Transverse colon (tissue), 4 donors: ENCODE measurements around the gene CIDEA. TPM values are rescaled to one million over a fixed set of nuclear protein-coding genes. Genes with fewer than 3 reads are reported as not detected.

ENCODE experiments used
- DNase-seq: peaks from one replicate; pipeline ENCODE4 v3.0.0-alpha.2; 2019
- H3K27ac ChIP-seq, 4 donors: fragments of 200-600 bp; sonication (generic); 2 replicates each; pipeline ENCODE4 v1.5.1; 2016 to 2018; ENCODE audit warnings: inconsistent platforms in 4 of 4
- H3K27me3 ChIP-seq: fragments of 200-600 bp; sonication (generic); 2 replicates; pipeline ENCODE4 v1.5.1; 2017; ENCODE audit warnings: inconsistent platforms
- H3K36me3 ChIP-seq, 4 donors: fragments of 200-600 bp; sonication (generic); 2 replicates each; pipeline ENCODE4 v1.5.1; 2017 to 2019; ENCODE audit warnings: inconsistent platforms in 4 of 4
- H3K4me1 ChIP-seq, 4 donors: fragments of 200-600 bp; sonication (generic); 2 replicates each; pipeline ENCODE4 v1.5.1; 2017 to 2020; ENCODE audit warnings: inconsistent platforms in 4 of 4
- H3K4me3 ChIP-seq, 4 donors: fragments of 200-600 bp; sonication (generic); 1 replicate in 1 of 4; 2 replicates in 3 of 4; pipeline versions ENCODE4 v1.5.1 to v1.6.1; 2017 to 2019; ENCODE audit warnings: inconsistent platforms in 4 of 4
- H3K9me3 ChIP-seq, 2 donors: fragments of 200-600 bp; sonication (generic); 2 replicates each; pipeline ENCODE4 v1.5.1; 2017 to 2019; ENCODE audit warnings: inconsistent platforms in 2 of 2
- CTCF ChIP-seq, 5 experiments: fragments of 200-600 bp in 3 of 5; fragments of 450-650 bp in 2 of 5; sonication (generic) in 3 of 5; IDR thresholded peaks; 1 replicate in 2 of 5; 2 replicates in 3 of 5; pipeline ENCODE4 v1.5.1; 2016 to 2017; ENCODE audit warnings: antibody characterized with exemption in 5 of 5, inconsistent platforms in 3 of 5, mild to moderate bottlenecking in 2 of 5, moderate library complexity in 1 of 5
- EP300 ChIP-seq: sonication (generic); formaldehyde crosslinking; IDR thresholded peaks from one replicate; pipeline ENCODE4 v1.6.1; 2017; ENCODE audit warnings: antibody characterized with exemption, low read depth
- POLR2A ChIP-seq: fragments of 450-650 bp; IDR thresholded peaks from one replicate; pipeline ENCODE4 v1.6.1; 2016; ENCODE audit warnings: antibody characterized with exemption, mild to moderate bottlenecking, moderate library complexity
- POLR2AphosphoS5 ChIP-seq, 3 donors: sonication (generic); formaldehyde crosslinking; IDR thresholded peaks; one replicate each; pipeline ENCODE4 v1.6.1; 2016; ENCODE audit warnings: antibody characterized with exemption in 3 of 3
- WGBS, 2 donors: methylation state at CpG; one replicate each; pipeline ENCODE4 v1.1.5; 2018; ENCODE audit warnings: low coverage in 1 of 2; 5-methylcytosine and 5-hydroxymethylcytosine counted together
- in situ Hi-C, 4 donors: fragments of 200-750 bp; cut with MboI; loops; one replicate each; pipeline versions ENCODE4 v1.15.0 to v1.15.1; 2017; ENCODE audit warnings: low sequenced_read_pairs in 3 of 4, low pct_ligation_motif_present in 1 of 4, low pct_unique_long_range_greater_than_20kb in 1 of 4
- intact Hi-C: fragments of 100-400 bp; cut with DNase I; formaldehyde crosslinking; loops from one replicate; pipeline ENCODE4 v1.15.1; 2023; ENCODE audit warnings: low total_unique reads
- total RNA-seq, 4 donors: library from RNA; depleted of rRNA; stranded (reverse); fragments of >200 nt; gene quantifications; one replicate each; pipeline ENCODE4 v1.1.0, GENCODE V29; 2016

The CIDEA gene
- total RNA-seq, 4 donors from 2014 or later: 0.68 to 3.8 (median 3.7) TPM; not detected in 1

DNA sequence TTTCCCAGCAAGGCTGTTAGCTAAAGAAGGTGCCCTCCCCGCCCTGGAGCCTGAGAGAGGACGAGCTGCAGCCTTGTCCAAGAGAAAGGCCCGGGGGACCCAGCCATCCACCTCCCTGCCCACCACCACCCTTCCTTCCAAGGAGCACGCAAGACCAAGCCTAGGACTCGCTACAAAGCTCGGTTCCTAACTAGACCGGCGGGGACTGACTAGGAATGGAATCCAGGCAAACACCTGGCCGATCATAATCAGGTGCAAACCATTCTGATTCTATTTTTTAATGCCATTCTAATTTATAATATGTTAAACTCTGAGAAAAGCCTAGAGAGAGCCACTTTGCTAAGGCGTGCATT is 34.2 kb downstream of the CIDEA start:
- in situ Hi-C loops: no loop called here
- peaks cover 9 to 21% (median 16%) of the 10 kb centered on the region in 4 donors for H3K4me1 ChIP-seq
- peak overlapping the region; percentile 61 to 88 (median 74) for H3K27ac ChIP-seq
- H3K9me3 ChIP-seq: no peaks in the 10 kb centered on the region
- no peaks in the 10 kb centered on the region for H3K36me3 ChIP-seq
- DNase-seq: no peak
- intact Hi-C loops: loop anchor here (1.0 kb wide), 1 partner anchor 20 kb away; the partner anchor contains the start of gene TUBB6
- H3K4me3 ChIP-seq: peak overlapping the region in 3 of 4 donors; percentile 12 to 46 (median 37)
- WGBS, 2 donors: 13 to 14% methylated on average over 7 to 10 of the region's 10 CpGs
- TF ChIP-seq POLR2A: no peak
- no peak for TF ChIP-seq EP300
- TF ChIP-seq CTCF (IDR thresholded peaks at IDR 0.05): no peak
- TF ChIP-seq POLR2AphosphoS5 (IDR thresholded peaks at IDR 0.05): no peak
- peaks cover 53% of the 10 kb centered on the region for H3K27me3 ChIP-seq

- no peak for DNase-seq
- intact Hi-C loops (no loop called here), in situ Hi-C loops (no loop called here)
- no peaks in the 10 kb centered on the region for H3K36me3 ChIP-seq
- H3K27ac ChIP-seq: no peak overlapping the region
- H3K9me3 ChIP-seq: no peaks in the 10 kb centered on the region
- H3K4me1 ChIP-seq: peaks cover 9 to 21% (median 16%) of the 10 kb centered on the region in 4 donors
- H3K27me3 ChIP-seq: peaks cover 49% of the 10 kb centered on the region
- 78 to 83% methylated on average over 1 to 2 of the region's 2 CpGs for WGBS, 2 donors
- no peak for TF ChIP-seq POLR2A
- no peak for TF ChIP-seq CTCF (IDR thresholded peaks at IDR 0.05)
- H3K4me3 ChIP-seq: no peak overlapping the region
Measured at GRCh38 chr18:12290086-12290485, 35.9 kb downstream of the CIDEA start.

DNA sequence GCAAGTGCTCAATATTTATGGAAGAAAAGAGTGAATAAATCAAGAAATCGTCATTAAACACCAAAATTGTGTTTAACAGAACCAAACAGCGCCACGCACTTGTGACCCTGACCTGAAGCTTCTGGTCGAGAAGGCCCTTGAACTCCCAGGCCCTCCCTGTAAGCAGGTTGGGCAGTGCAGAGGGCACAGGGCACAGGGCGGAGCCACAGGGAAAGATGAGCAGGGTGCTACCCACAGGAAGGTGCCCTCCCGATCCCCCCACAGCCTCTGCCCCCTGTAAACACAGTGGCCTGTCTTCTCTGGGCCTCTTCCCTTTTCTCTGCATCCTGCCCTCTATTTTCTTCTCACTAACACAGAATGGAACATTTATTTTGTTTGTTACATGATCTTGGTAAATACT is 37.0 kb downstream of the CIDEA start:
- TF ChIP-seq CTCF (IDR thresholded peaks at IDR 0.05): no peak
- no peak for TF ChIP-seq EP300
- TF ChIP-seq POLR2AphosphoS5 (IDR thresholded peaks at IDR 0.05): no peak
- TF ChIP-seq POLR2A: no peak
- Histone ChIP-seq H3K27ac (no peak overlapping the region), H3K27me3 (peaks cover 38% of the 10 kb centered on the region), H3K9me3 (no peaks in the 10 kb centered on the region), H3K4me3 (no peak overlapping the region), H3K4me1 (peaks cover 9 to 21% (median 16%) of the 10 kb centered on the region in 4 donors), H3K36me3 (no peaks in the 10 kb centered on the region)
- no peak for DNase-seq
- WGBS, 2 donors: 67 to 85% methylated on average over 1 to 6 of the region's 6 CpGs
- in situ Hi-C loops: no loop called here
- intact Hi-C loops: no loop called here

GRCh38 chr18:12291690-12292089 is 37.5 kb downstream of the CIDEA start:
- Histone ChIP-seq H3K36me3 (no peaks in the 10 kb centered on the region), H3K4me1 (peaks cover 9 to 21% (median 16%) of the 10 kb centered on the region in 4 donors), H3K27ac (no peak overlapping the region), H3K9me3 (no peaks in the 10 kb centered on the region), H3K4me3 (no peak overlapping the region), H3K27me3 (peaks cover 32% of the 10 kb centered on the region)
- DNase-seq: no peak
- in situ Hi-C loops (no loop called here), intact Hi-C loops (no loop called here)
- WGBS, 2 donors: 82 to 88% methylated on average over 8 to 14 of the region's 14 CpGs
- TF ChIP-seq CTCF (IDR thresholded peaks at IDR 0.05): no peak
- no peak for TF ChIP-seq POLR2AphosphoS5 (IDR thresholded peaks at IDR 0.05)
- no peak for TF ChIP-seq POLR2A
- TF ChIP-seq EP300: no peak
